Neutrophil (primary cell): ENCODE measurements around the gene RNASE11.

Experiments
- H3K27ac ChIP-seq: fragments of 200-600 bp; sonication (generic); 2 replicates; pipeline ENCODE4 v1.5.1; 2016; ENCODE audit warnings: mild to moderate bottlenecking, moderate library complexity
- H3K27me3 ChIP-seq: fragments of 200-600 bp; sonication (generic); 2 replicates; pipeline ENCODE4 v1.6.0; 2016; ENCODE audit warnings: mild to moderate bottlenecking
- H3K36me3 ChIP-seq: fragments of 200-600 bp; sonication (generic); 2 replicates; pipeline ENCODE4 v1.5.1; 2017
- H3K4me1 ChIP-seq, 2 experiments: fragments of 200-600 bp in 1 of 2; sonication (generic) in 1 of 2; 1 replicate in 1 of 2; 2 replicates in 1 of 2; pipeline versions ENCODE4 v1.5.1 to v1.6.1; 2013 to 2016; ENCODE audit warnings: low read depth in 1 of 2, low read length in 1 of 2, mild to moderate bottlenecking in 1 of 2, moderate library complexity in 1 of 2; ENCODE audit not compliant: control insufficient read depth in 1 of 2, insufficient read depth in 1 of 2
- H3K4me3 ChIP-seq, 2 experiments: fragments of 200-600 bp in 1 of 2; sonication (generic) in 1 of 2; 1 replicate in 1 of 2; 2 replicates in 1 of 2; pipeline ENCODE4 v1.5.1; 2013 to 2016; ENCODE audit warnings: low read depth in 1 of 2, low read length in 1 of 2, mild to moderate bottlenecking in 1 of 2, moderate library complexity in 1 of 2
- H3K9me3 ChIP-seq: fragments of 200-600 bp; sonication (generic); 2 replicates; pipeline ENCODE4 v1.5.1; 2016
- CTCF ChIP-seq: fragments of 200-600 bp; sonication (generic); IDR thresholded peaks from 2 replicates; pipeline ENCODE4 v1.5.1; 2016; ENCODE audit warnings: antibody characterized with exemption

The RNASE11 gene

GRCh38 chr14:20606902-20607242 lies 19.1 kb upstream of the RNASE11 start:
- Histone ChIP-seq H3K4me3 (no peak overlapping the region), H3K9me3 (no peaks in the 10 kb centered on the region), H3K27ac (no peak overlapping the region), H3K27me3 (peaks cover 23% of the 10 kb centered on the region), H3K36me3 (no peaks in the 10 kb centered on the region), H3K4me1 (peaks cover 31 to 33% of the 10 kb centered on the region in 2 experiments)
- no peak for TF ChIP-seq CTCF

- no peak overlapping the region for H3K4me3 ChIP-seq
- TF ChIP-seq CTCF: no peak
- no peak overlapping the region for H3K27ac ChIP-seq
- H3K27me3 ChIP-seq: peaks cover 18% of the 10 kb centered on the region
- peaks cover 36 to 38% of the 10 kb centered on the region in 2 experiments for H3K4me1 ChIP-seq
- H3K36me3 ChIP-seq: no peaks in the 10 kb centered on the region
- no peaks in the 10 kb centered on the region for H3K9me3 ChIP-seq
These were observed 18.5 kb upstream of the RNASE11 start for GRCh38 chr14:20606190-20606901.

- Histone ChIP-seq H3K36me3 (no peaks in the 10 kb centered on the region), H3K27ac (no peak overlapping the region), H3K9me3 (no peaks in the 10 kb centered on the region), H3K4me3 (no peak overlapping the region), H3K27me3 (no peaks in the 10 kb centered on the region), H3K4me1 (peaks cover 22% of the 10 kb centered on the region in 2 experiments)
- TF ChIP-seq CTCF: no peak
These were observed 16.3 kb upstream of the RNASE11 start for GRCh38 chr14:20603813-20604690.

- no peak for TF ChIP-seq CTCF
- Histone ChIP-seq H3K27me3 (no peaks in the 10 kb centered on the region), H3K9me3 (no peaks in the 10 kb centered on the region), H3K27ac (no peak overlapping the region), H3K4me1 (peaks cover 22% of the 10 kb centered on the region in 2 experiments), H3K4me3 (no peak overlapping the region), H3K36me3 (no peaks in the 10 kb centered on the region)
These were observed 14.8 kb upstream of the RNASE11 start for GRCh38 chr14:20602583-20602982.

GRCh38 chr14:20601522-20601921 lies 13.7 kb upstream of the RNASE11 start:
- no peak overlapping the region for H3K27ac ChIP-seq
- no peaks in the 10 kb centered on the region for H3K36me3 ChIP-seq
- H3K4me1 ChIP-seq: peaks cover 22% of the 10 kb centered on the region in 2 experiments
- peak overlapping the region in 1 of 2 experiments; percentile 20 for H3K4me3 ChIP-seq
- no peaks in the 10 kb centered on the region for H3K27me3 ChIP-seq
- TF ChIP-seq CTCF: no peak
- H3K9me3 ChIP-seq: no peaks in the 10 kb centered on the region
